Measurements from ENCODE around the gene ADGRV1. TPM values are rescaled to one million over a fixed set of nuclear protein-coding genes. Genes with fewer than 3 reads are reported as not detected.
A peak's percentile ranks its signal among the peaks of the same experiment; 100 is the strongest.

ADGRV1 gene
- total and polyA plus RNA-seq, 7 donors, result 0.05 to 0.83 (median 0.11) TPM; not detected in 1

DNA sequence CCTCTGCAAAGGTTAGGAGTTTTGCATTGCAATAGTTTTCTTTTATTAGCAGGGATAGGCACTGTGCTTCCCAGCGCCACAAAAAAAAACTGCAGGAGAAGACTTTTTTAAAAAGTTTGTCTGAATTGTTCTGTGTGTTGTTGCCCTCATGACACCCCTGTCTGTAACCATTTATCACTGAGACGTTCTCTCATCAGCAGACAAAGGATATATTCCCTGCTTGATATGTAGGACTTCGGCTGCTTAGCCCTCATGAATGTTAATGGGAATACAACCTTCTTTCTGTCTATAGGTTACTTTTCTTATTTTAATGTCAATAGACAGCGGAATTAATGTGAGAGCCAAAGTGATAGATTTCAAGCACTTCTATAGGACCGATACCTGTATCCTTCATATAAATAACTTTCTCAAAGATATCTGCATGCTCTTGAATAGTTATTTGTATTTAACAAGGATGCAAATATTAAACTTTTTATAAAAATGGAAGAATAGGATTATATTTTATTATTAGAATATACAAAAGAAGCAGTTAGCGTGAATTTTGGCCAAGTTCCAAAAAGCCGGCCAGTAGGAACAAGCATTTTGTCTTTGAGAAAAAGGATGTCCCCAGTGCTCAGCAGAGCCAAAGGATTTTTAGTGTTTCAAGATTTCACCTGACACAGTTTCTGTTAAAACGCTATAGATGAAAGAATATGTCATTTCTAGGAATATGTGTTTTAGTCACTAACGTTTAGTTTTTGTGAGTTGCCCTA is 27.7 kb upstream of the ADGRV1 start:
- Histone ChIP-seq H3K27ac (no peak overlapping the region), H3K27me3 (ENCODE audit: insufficient read depth in 3 of 3, low read length in 2 of 3) (peaks cover 0 to 7% (median 0%) of the 10 kb centered on the region in 3 donors)

DNA sequence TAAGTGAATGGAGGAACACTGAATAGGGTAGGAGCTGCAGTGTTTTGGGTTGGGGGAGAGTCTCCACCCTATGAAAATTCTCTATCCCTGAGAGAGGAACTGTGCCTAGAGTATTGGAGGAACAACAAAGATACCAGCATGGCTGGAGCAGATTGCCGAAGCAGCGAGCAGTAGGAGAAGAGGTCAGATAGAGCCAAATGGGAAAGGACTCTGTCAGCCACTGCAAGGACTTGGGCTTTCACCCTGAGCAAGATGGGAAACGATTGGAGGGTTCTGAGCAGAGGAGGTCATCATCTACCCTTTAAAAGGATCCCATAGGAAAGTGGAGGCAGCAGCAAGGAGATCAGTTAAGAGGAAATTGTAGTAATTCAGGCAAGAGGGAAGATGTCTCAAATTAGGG is 24.8 kb upstream of the ADGRV1 start:
- DNase-seq (no peak), ATAC-seq (no peak)
- Histone ChIP-seq H3K36me3 (ENCODE audit: insufficient read depth in 1 of 2, low read depth in 1 of 2) (no peaks in the 10 kb centered on the region), H3K27me3 (ENCODE audit: insufficient read depth in 3 of 3, low read length in 2 of 3) (peaks cover 0 to 7% (median 0%) of the 10 kb centered on the region in 3 donors), H3K9me3 (no peaks in the 10 kb centered on the region), H3K4me1 (peaks cover 11% of the 10 kb centered on the region), H3K4me3 (no peak overlapping the region), H3K27ac (no peak overlapping the region)
- 59 to 71% (median 71%) methylated on average over 3 of the region's 3 CpGs for WGBS, 3 donors
- TF ChIP-seq, protein P1, sequence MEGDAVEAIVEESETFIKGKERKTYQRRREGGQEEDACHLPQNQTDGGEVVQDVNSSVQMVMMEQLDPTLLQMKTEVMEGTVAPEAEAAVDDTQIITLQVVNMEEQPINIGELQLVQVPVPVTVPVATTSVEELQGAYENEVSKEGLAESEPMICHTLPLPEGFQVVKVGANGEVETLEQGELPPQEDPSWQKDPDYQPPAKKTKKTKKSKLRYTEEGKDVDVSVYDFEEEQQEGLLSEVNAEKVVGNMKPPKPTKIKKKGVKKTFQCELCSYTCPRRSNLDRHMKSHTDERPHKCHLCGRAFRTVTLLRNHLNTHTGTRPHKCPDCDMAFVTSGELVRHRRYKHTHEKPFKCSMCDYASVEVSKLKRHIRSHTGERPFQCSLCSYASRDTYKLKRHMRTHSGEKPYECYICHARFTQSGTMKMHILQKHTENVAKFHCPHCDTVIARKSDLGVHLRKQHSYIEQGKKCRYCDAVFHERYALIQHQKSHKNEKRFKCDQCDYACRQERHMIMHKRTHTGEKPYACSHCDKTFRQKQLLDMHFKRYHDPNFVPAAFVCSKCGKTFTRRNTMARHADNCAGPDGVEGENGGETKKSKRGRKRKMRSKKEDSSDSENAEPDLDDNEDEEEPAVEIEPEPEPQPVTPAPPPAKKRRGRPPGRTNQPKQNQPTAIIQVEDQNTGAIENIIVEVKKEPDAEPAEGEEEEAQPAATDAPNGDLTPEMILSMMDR (IDR thresholded peaks at IDR 0.05), result no peak
- intact Hi-C loops (cut with DNase I), result no loop called here

More for the DNA sequence above, 27.7 kb upstream of the ADGRV1 start:
- DNase-seq (no peak), ATAC-seq (no peak)
- Histone ChIP-seq H3K36me3 (ENCODE audit: insufficient read depth in 1 of 2, low read depth in 1 of 2) (peaks cover 0 to 3% of the 10 kb centered on the region in 2 donors), H3K4me1 (peaks cover 25% of the 10 kb centered on the region), H3K9me3 (no peaks in the 10 kb centered on the region), H3K4me3 (peak overlapping the region; percentile 82)
- WGBS, 3 donors, result 47 to 53% (median 49%) methylated on average over 9 of the region's 9 CpGs
- intact Hi-C loops (cut with DNase I), result loop anchor here (2.0 kb wide), 1 partner anchor 90 kb away; no protein-coding TSS in a partner anchor
- TF ChIP-seq, protein P1 (IDR thresholded peaks at IDR 0.05), result no peak

DNA sequence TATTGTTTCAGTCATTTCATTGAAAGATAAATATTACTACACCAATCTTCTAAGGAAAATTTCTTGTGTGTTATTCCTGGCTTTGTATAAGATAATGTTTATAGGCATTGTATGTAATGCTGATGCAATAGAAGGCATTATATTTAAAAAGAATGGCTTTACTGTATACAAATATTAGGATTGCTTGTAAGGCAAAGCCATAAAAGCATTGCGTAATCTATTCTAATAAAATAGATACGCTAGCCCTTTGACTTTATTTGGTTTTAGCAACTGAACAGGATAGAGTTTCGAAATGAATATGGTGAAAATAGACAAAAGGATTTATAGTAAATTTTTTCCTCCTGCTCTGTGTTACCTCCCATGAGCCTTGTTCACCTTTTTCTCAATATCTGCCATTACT is 23.7 kb upstream of the ADGRV1 start:
- Histone ChIP-seq H3K9me3 (no peaks in the 10 kb centered on the region), H3K36me3 (ENCODE audit: insufficient read depth in 1 of 2, low read depth in 1 of 2) (no peaks in the 10 kb centered on the region), H3K4me1 (peaks cover 11% of the 10 kb centered on the region), H3K27me3 (ENCODE audit: insufficient read depth in 3 of 3, low read length in 2 of 3) (peaks cover 0 to 7% (median 0%) of the 10 kb centered on the region in 3 donors), H3K27ac (no peak overlapping the region), H3K4me3 (no peak overlapping the region)
- DNase-seq (no peak), ATAC-seq (no peak)
- intact Hi-C loops (cut with DNase I), result no loop called here
- WGBS, 3 donors, result 79 to 88% (median 88%) methylated on average over 3 of the region's 3 CpGs
- TF ChIP-seq, protein P1 (IDR thresholded peaks at IDR 0.05), result no peak

DNA sequence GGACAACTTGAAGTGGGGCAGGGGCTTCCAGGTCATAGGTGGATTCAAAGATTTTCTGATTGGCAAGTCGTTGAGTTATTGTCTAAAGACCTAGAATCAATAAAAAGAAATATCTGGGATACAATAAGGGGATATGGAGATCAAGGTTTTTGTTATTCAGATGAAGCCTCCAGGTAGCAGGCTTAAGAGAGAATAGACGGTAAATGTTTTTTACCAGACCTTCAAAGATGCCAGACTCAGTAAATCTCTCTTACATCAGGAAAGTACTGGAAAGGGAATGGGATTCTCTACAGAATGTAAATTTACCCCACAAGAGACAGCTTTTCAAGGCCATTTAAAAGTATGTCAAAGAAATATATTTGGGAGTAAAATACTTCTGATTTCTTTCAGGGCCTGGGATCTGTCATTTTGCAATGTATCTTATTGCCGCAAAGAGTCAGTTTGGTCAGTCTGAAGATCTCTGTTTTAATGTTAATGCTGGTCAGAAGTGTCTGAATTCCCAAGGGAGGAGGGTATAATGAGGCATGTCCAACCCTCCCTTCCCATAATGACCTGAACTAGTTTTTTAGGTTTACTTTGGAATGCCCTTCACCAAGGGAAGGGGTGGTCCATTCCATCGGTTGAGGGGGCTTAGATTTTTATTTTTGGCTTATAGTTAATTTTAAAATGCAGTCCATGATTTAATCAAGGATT is 15.6 kb upstream of the ADGRV1 start:
- Histone ChIP-seq H3K27ac (no peak overlapping the region), H3K4me3 (no peak overlapping the region), H3K27me3 (ENCODE audit: insufficient read depth in 3 of 3, low read length in 2 of 3) (peaks cover 0 to 10% (median 6%) of the 10 kb centered on the region in 3 donors), H3K9me3 (no peaks in the 10 kb centered on the region), H3K36me3 (ENCODE audit: insufficient read depth in 1 of 2, low read depth in 1 of 2) (no peaks in the 10 kb centered on the region), H3K4me1 (no peaks in the 10 kb centered on the region)
- TF ChIP-seq, protein P1 (IDR thresholded peaks at IDR 0.05), result no peak
- DNase-seq (no peak), ATAC-seq (no peak)
- intact Hi-C loops (cut with DNase I), result no loop called here
- WGBS, 3 donors, result 42 to 70% (median 56%) methylated on average over 4 of the region's 4 CpGs
